ENCODE measurements around the gene MED13L.

GRCh38 chr12:115920395-115921183, 356.9 kb downstream of the MED13L start:
- TF ChIP-seq CTCF (IDR thresholded peaks at IDR 0.05) (no peak), ZFX (IDR thresholded peaks at IDR 0.05; ENCODE audit: borderline replicate concordance) (no peak)

Measured in 22Rv1 (cell line).